GM12872 (cell line): ENCODE data around the gene SEMG2.

Source experiments
- TF ChIP-seq, protein P1 (sequence below): IDR thresholded peaks from 3 replicates; pipeline ENCODE4 v1.5.1; 2011; ENCODE audit warnings: low read depth, mild to moderate bottlenecking, low read length, moderate library complexity; ENCODE audit not compliant: insufficient read depth

The SEMG2 gene, protein sequence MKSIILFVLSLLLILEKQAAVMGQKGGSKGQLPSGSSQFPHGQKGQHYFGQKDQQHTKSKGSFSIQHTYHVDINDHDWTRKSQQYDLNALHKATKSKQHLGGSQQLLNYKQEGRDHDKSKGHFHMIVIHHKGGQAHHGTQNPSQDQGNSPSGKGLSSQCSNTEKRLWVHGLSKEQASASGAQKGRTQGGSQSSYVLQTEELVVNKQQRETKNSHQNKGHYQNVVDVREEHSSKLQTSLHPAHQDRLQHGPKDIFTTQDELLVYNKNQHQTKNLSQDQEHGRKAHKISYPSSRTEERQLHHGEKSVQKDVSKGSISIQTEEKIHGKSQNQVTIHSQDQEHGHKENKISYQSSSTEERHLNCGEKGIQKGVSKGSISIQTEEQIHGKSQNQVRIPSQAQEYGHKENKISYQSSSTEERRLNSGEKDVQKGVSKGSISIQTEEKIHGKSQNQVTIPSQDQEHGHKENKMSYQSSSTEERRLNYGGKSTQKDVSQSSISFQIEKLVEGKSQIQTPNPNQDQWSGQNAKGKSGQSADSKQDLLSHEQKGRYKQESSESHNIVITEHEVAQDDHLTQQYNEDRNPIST

GRCh38 chr20:45221076-45221475, at the start of gene SEMG2:
Gene SEMG2 (plus strand): TSS chr20:45221373. CDS start chr20:45221390, 17 bp downstream.
- TF ChIP-seq, protein P1, sequence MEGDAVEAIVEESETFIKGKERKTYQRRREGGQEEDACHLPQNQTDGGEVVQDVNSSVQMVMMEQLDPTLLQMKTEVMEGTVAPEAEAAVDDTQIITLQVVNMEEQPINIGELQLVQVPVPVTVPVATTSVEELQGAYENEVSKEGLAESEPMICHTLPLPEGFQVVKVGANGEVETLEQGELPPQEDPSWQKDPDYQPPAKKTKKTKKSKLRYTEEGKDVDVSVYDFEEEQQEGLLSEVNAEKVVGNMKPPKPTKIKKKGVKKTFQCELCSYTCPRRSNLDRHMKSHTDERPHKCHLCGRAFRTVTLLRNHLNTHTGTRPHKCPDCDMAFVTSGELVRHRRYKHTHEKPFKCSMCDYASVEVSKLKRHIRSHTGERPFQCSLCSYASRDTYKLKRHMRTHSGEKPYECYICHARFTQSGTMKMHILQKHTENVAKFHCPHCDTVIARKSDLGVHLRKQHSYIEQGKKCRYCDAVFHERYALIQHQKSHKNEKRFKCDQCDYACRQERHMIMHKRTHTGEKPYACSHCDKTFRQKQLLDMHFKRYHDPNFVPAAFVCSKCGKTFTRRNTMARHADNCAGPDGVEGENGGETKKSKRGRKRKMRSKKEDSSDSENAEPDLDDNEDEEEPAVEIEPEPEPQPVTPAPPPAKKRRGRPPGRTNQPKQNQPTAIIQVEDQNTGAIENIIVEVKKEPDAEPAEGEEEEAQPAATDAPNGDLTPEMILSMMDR: no peak

GRCh38 chr20:45173522-45173921, 47.7 kb upstream of the SEMG2 start:
- TF ChIP-seq, protein P1: no peak

DNA sequence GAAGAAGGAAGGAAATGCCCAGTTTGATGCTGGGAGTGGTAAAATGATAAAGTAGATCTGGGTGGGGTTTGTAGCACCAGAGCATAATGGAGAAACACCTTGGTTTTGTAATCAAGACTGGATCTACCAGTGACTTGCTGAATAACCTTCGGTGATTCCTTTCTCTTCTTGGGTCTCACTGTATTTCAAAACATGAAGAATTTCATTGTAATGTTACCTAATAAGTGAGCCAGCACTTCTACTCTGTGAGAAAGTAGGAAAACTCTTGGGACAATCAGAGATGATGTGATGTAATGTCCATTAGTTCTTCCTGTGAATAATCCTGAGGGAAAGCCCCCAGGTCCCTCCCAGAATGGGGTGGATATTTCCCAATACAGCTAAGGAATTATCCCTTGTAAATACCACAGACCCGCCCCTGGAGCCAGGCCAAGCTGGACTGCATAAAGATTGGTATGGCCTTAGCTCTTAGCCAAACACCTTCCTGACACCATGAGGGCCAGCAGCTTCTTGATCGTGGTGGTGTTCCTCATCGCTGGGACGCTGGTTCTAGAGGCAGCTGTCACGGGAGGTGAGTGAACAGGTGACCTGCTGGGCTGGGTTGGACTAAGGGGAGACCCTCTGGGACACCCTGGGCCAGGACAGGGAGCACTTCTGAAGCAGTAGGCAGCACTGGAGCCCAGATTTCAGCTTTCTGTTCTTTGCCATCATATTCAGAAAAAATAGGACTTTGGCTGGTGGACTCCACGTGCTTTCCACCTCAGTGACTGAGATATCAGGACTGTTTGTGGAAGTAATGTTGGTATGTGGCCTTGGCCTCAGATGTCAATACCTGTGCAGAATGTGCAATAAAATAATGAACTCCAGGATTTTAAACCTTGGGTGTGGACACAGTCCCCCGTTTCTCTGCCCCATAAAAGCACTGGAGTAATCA, 46.5 kb upstream of the SEMG2 start, which contains the start of gene PI3:
Gene PI3 (plus strand): TSS at position 469 of the 931 bp plus-strand sequence. CDS start 21 bp downstream, at position 490.
- TF ChIP-seq, protein P1: no peak

- TF ChIP-seq, protein P1: no peak
Observed at GRCh38 chr20:45176526-45177267, 44.5 kb upstream of the SEMG2 start.

- TF ChIP-seq, protein P1: no peak
Observed at GRCh38 chr20:45179166-45179565, 42.0 kb upstream of the SEMG2 start.

DNA sequence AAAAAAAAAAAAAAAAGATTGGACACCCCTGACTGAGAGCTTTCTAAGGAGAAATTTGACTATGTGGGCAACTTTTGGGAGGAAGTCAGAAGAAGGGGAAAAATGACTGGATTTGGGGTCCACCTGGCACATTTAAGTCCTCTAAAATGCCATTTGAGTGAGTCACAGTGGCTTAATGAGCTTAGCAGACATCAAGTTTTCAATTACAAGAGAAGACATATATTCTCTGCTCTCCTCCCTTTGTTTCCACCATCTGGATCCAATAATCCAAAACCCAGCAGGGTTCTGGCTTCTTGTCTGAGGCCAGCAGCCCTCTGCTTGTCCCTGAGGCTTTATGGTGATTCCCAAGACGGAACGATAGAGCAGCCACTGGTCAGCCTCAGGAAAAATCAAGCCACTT, 39.5 kb upstream of the SEMG2 start:
- TF ChIP-seq, protein P1: no peak
